ENCODE results near the gene HTT.
A peak's percentile ranks its signal among the peaks of the same experiment; 100 is the strongest.

Gene HTT

DNA sequence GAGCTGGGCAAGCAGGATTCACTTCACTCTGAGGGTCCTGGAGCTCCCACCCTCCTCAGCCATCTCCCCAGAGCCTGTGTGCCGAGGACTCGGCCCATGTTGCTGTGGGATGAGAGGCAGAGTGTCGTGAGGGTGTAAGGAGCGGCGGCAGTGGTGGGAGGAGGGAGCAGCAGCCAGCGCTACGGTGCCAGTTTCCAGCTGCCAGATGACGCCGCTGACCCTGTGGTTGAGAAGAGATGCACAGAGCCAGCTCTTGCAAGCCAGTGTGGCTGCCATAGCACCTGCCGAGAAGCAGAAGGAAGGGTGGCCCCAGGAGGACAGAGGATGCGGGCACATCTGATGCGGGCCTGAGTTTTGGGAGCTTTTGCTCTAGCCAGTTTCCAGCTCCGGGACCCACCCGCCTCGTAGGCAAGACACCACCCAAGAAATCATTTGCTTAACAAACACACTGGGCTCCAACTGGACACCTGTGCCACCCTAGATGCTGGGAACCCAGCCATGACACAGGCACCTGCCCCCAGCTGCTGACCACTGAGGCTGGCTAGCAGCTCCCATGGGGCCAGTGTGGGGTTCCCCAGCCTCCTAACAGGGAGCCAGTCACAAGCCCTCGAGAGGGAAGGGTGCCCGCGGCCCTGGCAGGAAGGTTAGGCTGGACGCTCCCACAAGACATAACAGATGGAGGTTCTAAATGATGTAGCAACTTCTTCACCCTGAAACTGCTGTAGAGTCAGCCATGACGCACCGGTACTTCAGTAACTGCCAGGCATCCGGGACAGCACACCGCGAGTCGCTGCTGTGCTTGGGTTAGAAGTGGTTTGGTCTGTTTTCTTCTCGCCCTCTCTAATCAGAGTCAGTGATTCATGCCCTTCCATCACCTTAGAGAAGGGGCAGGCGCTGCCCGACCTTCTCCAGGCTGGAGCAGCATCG, 183.3 kb downstream of the HTT start:
- no peak for DNase-seq

GRCh38 chr4:3261411-3262207, 187.1 kb downstream of the HTT start:
- DNase-seq = no peak

DNA sequence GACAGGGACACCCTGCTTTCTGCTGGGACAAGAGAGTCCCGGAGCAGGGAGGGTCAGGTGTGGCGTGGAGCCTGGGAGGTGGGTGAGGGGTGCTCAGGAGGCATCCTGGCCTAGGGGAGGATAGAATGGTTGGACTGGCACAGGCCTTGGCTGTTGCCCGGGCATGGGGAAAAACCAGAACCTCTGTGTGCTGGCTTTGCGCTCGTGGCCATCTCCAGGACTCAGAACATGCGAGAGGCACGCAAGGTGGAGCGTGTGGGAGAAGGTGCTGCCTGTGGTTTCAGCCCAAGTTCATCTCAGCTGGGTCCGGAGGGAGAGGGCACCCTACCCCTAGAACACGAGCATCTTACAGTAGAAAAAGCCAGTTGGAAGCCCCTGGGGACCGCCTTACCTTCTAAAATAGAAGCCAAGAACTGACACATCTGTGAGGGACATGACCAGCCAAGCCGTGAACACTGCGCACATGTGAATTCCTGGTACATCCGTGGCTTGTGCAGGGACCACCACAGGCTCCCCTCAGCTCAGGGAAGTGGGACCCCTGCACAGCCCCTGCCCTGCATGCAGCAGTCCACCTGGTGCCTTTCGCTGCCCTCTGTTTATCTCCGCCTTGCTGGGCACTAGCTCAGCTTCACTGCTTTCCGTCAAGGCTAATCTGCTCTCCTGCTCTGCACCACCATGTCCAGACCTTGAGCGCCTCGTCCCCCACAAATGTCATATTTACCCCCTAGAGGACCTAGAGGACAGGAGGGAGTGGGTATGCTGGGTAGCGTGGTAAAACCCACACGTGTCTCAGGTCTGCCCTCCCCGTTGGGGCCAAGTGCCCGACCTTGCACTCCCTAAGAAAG, 187.9 kb downstream of the HTT start:
- no peak for DNase-seq

DNA sequence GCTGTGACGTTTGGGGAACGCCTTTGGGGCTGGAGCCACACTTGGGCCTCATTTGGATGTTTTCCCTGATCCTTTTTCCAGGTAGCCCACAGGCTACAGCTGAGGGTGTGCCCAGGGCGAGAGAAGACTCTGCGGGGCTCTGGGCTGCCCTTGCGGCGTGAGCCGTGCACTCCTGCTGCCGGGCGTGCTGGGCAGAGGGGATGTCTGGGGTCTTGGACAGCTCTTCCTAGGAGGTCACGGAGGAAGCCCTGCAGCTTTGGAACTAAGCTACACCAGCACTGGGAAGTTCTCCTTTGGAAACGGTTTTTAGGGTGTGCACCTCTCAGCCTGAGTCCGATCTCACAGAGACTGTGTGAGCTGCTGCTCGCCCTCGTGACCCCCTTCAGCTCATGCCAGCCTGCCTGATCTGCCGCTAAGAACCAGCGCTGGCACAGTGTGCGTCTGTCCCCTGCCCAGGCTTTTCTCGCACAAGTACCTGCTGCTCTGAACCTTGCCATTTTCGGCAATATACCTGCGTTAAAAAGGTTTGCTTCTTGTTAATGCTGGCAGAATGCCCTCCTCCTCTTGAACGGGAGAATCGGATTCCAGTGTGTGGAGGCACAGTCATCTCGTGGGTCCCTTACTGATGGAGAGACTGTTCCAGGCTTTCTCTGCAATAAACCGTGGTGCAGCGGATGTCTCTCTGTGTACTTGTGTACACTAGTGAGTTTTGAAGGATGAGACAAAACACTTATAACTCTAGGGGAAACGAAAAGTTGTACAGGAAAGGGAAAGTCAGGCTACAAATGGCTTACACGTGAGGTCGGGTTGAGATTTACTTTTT, 188.8 kb downstream of the HTT start:
- DNase-seq = no peak

GRCh38 chr4:3263876-3264193, 189.4 kb downstream of the HTT start:
- DNase-seq = no peak

GRCh38 chr4:3266076-3266475, 191.6 kb downstream of the HTT start:
- DNase-seq = no peak

DNA sequence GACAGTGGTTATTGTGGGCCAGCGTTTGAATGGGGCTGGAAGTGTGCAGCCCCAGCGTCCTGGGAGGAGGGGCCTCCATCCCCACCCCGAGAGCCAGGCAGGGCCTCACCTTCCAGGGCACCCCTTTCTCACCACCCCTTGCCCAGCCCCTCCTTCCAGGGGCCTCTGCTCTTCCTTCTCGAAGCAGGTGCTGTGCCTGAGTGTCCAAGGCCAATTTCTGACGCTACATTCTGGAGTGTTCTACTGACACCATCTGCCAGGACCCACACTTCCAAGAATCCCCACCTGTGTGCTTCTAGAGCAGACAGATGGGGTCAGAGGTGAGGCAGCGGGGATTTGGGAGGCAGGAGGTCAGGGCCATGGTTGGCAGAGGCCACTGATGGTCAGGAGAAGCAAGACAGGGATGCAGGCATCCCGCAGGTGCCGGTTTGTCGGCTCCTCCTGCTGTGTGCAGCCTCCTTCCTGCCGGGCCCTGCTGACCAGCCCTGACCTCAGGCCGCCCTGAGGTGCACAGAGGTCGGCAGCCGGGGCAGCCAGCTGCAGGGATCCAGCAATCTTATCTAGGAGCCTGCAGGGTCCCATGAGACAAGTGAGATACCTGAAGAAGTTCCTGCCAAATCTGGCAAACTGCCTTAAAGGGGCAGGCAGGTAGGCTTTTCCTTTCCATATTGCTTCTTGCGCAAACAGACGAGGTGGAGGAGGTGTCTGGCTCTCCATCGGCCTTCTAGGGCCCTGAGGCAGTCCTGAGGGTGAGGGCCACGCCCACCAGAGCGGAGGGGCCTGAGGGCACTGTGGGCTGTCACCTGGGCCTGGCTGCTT, 193.3 kb downstream of the HTT start:
- DNase-seq = no peak

GRCh38 chr4:3268395-3269104, 194.1 kb downstream of the HTT start:
- DNase-seq = no peak

DNA sequence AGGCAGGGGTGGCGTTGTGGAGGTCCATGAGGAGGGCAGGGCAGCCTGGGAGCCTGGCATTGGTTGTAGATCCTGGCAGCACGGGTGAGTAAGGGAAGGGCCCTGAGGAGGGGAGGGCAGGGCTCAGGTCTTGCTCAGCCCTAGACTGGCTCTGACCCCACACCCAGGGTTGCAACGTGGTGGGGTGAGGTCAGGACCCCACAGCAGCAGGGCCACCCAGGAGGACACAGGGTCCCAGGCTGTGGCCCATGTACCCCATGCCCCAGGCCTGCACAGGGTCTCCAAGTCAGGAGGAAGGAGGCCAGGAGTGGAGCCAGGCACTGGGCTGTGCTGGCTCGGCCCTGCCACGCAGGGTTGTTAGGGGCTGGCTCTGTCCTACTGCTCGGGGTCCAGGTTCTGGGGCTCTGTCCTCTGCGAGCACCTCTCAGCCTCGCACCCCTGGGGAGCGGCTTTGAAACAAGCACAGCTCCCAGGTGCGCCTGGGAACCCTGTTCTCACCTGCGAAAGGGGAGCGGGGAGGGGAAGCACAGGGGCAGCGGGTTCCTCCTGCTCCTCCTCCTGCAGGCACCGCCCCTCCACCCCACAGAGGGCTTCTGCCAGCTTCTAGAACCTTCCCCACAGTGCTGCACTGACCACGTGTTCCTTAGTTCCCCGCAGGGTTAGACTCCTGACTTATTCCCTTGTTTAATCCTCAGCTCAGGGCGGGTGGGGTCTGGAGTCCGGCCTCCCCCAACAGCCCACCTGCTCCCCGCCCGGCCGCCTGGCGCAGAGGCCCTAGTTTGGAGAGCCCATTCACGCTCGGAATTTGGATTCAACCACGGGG, 194.8 kb downstream of the HTT start:
- DNase-seq = peak in 4 of 56 donors; percentile 11 to 50 (median 36)

DNA sequence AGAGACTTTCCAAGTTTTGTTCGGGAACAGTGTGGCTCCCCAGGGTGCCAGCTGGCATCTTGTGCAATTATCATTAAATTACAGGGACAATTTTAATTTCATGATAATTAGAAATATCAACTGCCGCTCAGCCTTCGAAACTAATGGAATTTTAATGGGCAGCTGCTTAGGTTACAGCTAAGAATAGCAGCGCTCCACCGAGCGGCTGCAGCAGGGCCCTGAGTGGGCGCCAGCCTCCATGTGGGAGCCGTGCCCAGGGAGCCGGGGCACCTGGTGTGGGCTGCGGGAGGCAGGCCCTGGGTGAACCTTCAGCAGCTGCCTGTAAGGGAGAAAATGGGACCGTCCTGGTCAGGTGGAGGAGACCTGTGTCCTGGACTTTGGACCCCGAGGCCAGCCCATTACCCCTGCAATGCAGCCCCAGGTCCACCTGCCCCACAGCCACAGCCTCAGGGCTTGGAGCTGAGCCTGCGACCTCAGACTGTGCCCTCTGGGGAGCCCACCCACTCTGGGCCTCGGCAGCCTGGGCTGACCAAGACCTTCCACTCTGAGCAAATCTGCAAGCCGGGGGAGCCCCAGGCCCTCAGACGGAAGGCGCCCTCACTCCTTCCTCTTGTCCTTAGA, 195.6 kb downstream of the HTT start:
- DNase-seq = peak in 3 of 56 donors; percentile 28 to 49 (median 40)

- DNase-seq = no peak
These were observed 196.7 kb downstream of the HTT start for GRCh38 chr4:3271131-3271530.

GRCh38 chr4:3276986-3277385, 202.5 kb downstream of the HTT start:
- DNase-seq = peak in 15 of 56 donors; percentile 16 to 71 (median 33)

DNA sequence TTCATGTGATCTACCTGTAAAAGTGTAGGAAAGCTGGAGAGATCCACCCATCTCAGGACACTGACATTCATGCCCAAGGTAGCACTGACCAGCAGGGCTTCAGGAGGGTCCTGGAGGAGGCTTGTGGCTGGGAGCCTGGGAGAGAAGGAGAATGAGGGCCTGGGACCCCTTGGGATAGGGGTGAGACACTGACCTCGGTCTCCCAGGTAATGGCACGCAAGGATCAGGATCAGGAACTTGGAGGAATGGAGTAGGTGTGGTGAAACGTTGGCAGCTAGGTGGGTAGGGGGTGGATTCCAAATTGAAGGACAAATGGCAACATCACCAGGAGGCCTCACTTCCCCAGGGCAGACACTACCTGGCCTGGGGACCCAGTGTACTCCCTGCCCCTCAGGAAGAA, 206.0 kb downstream of the HTT start:
- no peak for DNase-seq

DNA sequence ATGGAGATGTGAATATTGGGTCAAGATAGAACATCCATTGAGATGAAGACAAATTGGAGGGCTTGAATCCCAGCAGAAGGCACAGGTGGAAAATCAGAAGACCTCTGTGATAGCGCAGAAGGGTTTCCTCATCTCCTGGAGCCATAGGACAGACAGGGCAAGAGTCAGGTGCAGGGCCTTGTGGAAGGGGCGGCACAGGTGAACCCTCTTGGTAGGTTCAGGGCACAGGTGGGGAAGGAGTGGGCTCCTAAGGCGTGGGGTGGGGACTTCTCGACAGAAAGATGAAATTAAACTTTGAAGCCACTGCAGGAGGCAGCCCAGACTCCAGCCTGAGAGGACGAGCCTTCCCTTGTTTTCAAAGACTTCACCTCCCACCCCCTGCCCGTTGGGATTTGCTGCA, 209.0 kb downstream of the HTT start:
- no peak for DNase-seq

GRCh38 chr4:3283916-3284315, 209.4 kb downstream of the HTT start:
- no peak for DNase-seq

GRCh38 chr4:3284734-3285557, 210.5 kb downstream of the HTT start:
- DNase-seq = no peak

Data from nucleus accumbens (tissue), 56 donors.